ENCODE results near the gene PRSS16. TPM values are rescaled to one million over a fixed set of nuclear protein-coding genes. Genes with fewer than 3 reads are reported as not detected.

Gene PRSS16
- total RNA-seq, 3 donors from 2014 or later = 0.15 to 0.63 (median 0.32) TPM

DNA sequence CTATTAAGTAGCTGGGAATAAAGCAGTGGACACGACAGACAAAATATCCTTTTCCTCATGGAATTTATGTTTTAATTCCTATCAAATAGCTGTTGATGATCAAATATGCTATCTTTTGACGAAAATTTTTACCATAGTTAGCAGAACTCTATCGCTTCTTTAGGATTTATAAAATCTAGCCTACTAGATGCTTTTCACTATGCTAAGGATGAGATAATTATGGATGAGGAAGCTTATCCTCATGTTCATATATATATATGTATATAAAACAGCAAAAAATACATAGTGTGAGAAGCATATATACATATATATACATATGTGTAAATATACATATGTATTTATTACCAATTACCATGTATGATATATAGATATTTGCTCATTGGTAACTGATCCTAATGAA, 12.9 kb upstream of the PRSS16 start:
- Mint-ChIP-seq H3K4me3 (no peak overlapping the region), H3K9me3 (peaks cover 18% of the 10 kb centered on the region), H3K36me3 (ENCODE audit: insufficient read depth) (no peaks in the 10 kb centered on the region), H3K27me3 (ENCODE audit: low read depth) (peaks cover 79% of the 10 kb centered on the region), H3K4me1 (ENCODE audit: low read depth) (peaks cover 9% of the 10 kb centered on the region)
- no peak for ATAC-seq
- no peak for DNase-seq

DNA sequence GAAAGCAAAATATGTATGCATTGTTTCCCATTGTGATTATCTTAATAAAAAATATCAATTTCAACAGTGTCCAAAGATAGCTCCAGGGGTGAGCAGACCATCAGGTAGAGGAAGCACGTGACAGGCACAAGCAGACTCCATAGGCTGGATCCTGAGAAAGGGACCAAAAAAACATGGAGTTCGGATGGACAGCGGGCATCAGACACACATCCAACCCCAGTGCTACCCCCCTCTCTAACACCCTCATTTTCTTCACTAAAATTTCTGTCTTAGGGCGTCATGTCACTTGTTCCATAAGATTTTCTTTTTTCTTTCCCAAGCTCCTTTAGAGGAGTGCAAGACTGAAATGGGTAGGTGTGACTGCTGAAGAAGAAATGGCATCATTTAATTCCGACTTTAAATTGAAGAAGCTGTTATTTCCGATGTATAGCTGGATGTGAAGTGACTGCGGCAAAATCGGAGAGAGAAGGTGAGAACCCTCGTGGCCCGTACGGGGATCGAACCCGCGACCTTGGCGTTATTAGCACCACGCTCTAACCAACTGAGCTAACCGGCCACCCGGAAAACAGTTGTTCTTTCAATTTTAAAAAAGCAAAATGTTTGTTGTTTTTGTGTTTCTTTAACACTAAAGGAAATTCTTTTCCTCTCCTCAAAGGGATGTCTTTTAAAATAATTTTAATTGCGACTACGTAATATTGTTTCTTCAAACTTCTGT, 10.3 kb upstream of the PRSS16 start:
- Mint-ChIP-seq H3K27me3 (ENCODE audit: low read depth) (peaks cover 78% of the 10 kb centered on the region), H3K4me3 (no peak overlapping the region), H3K36me3 (ENCODE audit: insufficient read depth) (no peaks in the 10 kb centered on the region), H3K4me1 (ENCODE audit: low read depth) (peaks cover 9% of the 10 kb centered on the region), H3K9me3 (peaks cover 18% of the 10 kb centered on the region)
- peak; percentile 54 to 62 for ATAC-seq
- DNase-seq = peak; percentile 14

DNA sequence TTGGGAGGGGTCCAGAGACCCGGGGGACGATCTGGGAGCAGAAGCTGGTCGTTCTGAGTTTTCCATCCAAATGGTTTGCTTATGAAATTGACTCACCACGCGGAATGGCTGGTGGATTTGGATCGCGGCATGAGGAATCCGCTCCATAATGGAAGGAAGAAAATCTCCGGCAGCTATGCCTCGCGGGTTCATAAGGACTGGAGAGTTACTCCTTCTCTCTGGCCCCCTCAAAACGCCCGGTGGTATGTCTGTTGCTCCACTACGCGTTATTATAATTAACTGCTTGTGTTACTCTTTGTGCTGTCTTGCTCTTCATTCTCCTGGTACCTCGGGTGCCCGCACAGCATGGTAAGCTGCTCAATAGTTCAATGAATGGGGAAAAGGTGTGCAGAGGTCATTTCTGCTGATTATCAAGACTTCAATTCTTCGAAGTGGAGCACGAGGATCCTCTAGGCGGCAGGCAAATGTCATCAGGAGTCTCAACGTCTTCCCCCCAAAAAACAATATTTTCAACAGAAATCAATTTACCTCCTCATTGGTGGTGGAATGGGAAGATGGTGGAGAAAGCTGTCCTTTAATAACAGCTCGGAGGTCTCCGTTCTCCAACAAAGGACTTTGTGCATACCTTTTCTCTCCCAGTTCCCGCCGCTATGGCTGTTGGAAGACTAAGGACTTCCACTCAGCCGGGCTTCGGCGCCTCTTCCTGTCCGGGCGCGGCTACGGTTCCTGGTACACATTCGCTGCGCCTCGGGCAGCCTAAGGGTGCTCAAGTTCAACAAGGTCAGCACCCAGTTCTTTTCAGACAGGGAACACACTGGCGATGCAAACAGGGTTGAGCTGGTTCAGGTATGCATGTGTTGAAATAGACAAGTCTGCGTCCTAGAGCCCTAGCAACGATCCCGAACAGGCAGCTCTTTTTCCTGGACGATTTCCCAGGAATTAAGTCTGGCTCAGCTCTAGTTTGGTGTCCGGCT, 9.2 kb upstream of the PRSS16 start:
- DNase-seq (no peak), ATAC-seq (no peak)
- Mint-ChIP-seq H3K4me1 (ENCODE audit: low read depth) (peaks cover 9% of the 10 kb centered on the region), H3K36me3 (ENCODE audit: insufficient read depth) (no peaks in the 10 kb centered on the region), H3K9me3 (peaks cover 18% of the 10 kb centered on the region), H3K27me3 (ENCODE audit: low read depth) (peaks cover 85% of the 10 kb centered on the region), H3K4me3 (no peak overlapping the region)

DNA sequence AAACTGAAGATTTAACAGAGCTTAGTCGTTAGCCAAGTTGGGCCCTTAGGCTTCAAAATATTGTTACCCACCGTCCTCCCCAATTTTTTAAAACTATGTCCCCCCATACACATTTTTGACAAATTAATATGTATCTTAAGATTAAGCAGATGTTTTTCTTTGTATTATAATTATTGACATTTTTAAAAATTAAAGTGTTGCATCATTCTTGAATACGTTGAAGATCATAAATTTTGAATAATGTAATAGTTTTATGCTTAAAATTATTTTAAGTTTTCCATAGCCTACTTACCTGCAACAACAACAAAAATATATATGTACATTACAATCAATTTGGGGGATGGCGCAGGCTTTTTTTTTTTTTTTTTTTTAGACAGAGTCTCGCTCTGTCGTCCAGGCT, 8.2 kb upstream of the PRSS16 start:
- peaks cover 9% of the 10 kb centered on the region for H3K4me1 Mint-ChIP-seq (ENCODE audit: low read depth)

DNA sequence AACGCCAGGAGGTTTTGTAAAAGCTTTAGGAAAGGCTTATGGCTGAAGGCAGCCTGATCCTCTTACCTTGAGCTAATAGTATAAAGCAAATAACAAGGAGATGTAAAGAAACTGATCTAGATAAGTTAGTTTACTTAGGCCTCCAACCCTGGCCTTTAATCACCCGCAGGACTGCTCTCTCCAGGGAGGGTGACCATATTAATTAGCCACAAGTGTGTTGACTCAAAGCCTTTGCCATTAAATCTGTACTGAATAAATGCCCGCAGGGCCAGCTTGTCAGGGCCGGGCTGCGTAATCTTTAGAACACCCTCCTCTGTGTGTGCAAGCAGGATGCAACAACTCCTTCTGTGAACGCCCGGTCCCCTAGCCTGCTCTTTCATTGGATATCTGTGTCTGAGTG, 6.1 kb upstream of the PRSS16 start:
- Mint-ChIP-seq H3K36me3 (ENCODE audit: insufficient read depth) (no peaks in the 10 kb centered on the region), H3K27me3 (ENCODE audit: low read depth) (peaks cover 70% of the 10 kb centered on the region), H3K4me3 (no peak overlapping the region), H3K4me1 (ENCODE audit: low read depth) (peaks cover 3% of the 10 kb centered on the region), H3K9me3 (peaks cover 17% of the 10 kb centered on the region)
- no peak for DNase-seq
- ATAC-seq = no peak

More for the DNA sequence above, 8.2 kb upstream of the PRSS16 start:
- no peak overlapping the region for H3K4me3 Mint-ChIP-seq
- no peaks in the 10 kb centered on the region for H3K36me3 Mint-ChIP-seq (ENCODE audit: insufficient read depth)
- ATAC-seq = no peak
- H3K9me3 Mint-ChIP-seq = peaks cover 18% of the 10 kb centered on the region
- no peak for DNase-seq
- H3K27me3 Mint-ChIP-seq (ENCODE audit: low read depth) = peaks cover 82% of the 10 kb centered on the region

DNA sequence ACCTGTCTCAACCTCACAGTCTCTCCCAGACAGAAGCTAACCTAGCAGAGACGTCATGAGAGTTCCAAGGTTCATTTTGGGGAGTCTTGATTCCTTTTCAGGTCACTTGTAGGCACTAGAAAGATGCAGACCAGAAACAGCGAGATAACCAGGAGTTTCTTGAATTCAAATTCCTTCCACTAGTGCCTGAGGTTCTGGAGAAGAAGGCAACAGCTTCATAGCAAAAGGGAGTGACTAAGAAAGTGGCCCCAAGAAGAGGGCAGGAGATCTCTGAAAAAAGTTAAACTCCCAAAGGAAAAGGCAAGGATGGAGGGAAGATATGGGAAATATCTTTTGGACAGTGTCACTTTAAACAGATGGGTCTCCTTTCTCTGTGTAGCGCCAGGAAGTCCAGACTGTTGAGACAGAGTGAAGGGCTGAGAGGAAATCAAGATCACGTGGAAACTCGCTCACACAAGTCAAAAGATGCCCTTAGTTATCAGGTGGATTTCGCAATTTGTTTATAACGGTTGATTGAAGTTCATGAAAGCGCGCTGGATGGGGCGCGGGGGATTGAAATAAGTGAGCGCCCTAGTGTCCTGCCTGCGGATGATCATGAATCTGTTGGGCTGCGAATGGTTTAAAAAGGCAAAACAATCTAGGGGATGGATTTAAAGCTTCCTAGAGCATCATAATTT, 4.8 kb upstream of the PRSS16 start:
- peaks cover 3% of the 10 kb centered on the region for H3K4me1 Mint-ChIP-seq (ENCODE audit: low read depth)

DNA sequence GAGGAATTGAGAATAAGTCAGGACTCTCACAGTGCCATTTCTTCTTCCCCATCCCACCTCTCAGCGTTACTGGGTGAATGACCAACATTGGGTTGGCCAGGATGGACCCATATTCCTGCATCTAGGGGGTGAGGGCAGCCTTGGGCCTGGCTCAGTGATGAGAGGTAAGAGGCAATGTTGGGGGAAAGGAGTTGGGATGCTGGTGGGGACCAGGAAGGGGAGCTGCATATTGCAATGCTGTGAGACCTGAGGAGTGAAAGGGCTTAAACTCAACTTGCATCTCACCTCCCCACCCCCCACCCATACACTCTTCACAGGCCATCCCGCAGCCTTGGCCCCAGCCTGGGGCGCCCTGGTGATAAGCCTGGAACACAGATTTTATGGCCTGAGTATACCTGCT, 1.3 kb downstream of the PRSS16 start:
- peaks cover 45% of the 10 kb centered on the region for H3K27me3 Mint-ChIP-seq (ENCODE audit: low read depth)
- no peaks in the 10 kb centered on the region for H3K9me3 Mint-ChIP-seq
- peaks cover 12% of the 10 kb centered on the region for H3K4me1 Mint-ChIP-seq (ENCODE audit: low read depth)
- H3K4me3 Mint-ChIP-seq = no peak overlapping the region
- H3K36me3 Mint-ChIP-seq (ENCODE audit: insufficient read depth) = no peaks in the 10 kb centered on the region
- no peak for DNase-seq
- no peak for ATAC-seq

More for the DNA sequence above, 4.8 kb upstream of the PRSS16 start:
- no peak overlapping the region for H3K4me3 Mint-ChIP-seq
- no peaks in the 10 kb centered on the region for H3K36me3 Mint-ChIP-seq (ENCODE audit: insufficient read depth)
- DNase-seq = no peak
- ATAC-seq = no peak
- H3K9me3 Mint-ChIP-seq = peaks cover 6% of the 10 kb centered on the region
- H3K27me3 Mint-ChIP-seq (ENCODE audit: low read depth) = peaks cover 57% of the 10 kb centered on the region

DNA sequence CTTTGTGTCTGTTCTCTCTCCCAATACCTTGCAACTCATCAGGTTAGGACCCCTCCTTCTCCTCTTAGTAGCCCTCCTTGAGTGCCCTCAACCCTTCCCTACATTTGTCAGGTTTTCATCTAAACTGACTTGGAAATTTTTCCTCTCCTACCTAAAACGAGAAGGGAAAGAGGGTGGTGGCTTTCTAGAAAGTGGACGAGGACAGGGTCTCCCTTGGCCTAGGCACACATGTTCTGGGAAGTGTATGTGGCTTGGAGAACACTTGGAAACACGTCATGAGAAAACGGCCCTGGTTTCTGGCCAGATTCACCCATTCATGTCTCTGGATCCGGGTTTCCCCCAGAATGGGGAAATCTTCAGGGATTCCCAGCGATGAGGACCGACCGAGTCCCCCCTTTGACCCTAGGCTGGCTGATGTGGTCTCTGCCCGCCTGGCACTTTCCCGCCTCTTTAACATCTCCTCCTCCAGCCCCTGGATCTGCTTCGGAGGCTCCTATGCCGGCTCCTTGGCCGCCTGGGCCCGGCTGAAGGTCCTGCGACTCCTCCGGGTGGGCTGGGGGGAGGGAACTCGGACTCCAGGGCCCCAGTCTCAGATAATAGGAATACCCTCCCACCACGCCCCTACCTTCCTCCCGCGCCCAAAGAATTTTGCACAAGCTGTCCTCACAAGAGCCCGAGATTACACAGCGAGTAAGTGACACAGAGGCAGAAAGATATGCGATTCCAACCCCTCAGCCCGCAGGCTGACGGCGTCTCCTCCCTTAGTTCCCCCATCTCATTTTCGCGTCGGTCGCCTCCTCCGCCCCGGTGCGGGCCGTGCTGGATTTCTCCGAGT, 3.0 kb downstream of the PRSS16 start:
- Mint-ChIP-seq H3K27me3 (ENCODE audit: low read depth) (peaks cover 51% of the 10 kb centered on the region), H3K4me1 (ENCODE audit: low read depth) (peaks cover 12% of the 10 kb centered on the region), H3K9me3 (no peaks in the 10 kb centered on the region), H3K4me3 (peak overlapping the region; percentile 82), H3K36me3 (ENCODE audit: insufficient read depth) (no peaks in the 10 kb centered on the region)
- DNase-seq = no peak
- ATAC-seq = peak in 1 of 2 donors; percentile 6

DNA sequence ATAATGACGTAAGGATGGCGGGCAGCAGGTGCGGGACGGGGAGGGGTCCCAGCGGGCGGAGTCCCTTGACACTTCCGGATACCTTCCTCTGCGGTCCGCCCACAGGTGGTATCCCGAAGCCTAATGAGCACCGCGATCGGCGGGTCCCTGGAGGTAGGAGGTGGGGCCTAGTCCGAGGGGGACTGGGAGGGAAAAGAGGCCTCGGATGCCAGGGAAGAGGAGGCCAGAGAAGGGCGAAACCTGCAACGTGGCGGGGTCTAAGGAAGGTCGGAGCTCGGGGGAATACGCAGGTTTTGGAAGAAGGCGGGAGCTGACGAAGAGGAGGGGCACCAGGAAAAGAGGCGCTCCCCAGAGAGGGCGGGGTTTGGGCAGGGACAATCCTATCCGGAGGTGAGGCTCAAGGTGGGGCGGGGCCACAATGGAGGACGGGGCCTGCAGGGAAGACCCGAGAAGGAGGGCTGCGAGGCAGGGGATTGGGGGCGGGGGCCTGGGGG, 3.7 kb downstream of the PRSS16 start:
- DNase-seq (peak; percentile 58), ATAC-seq (peak; percentile 83 to 91)
- Mint-ChIP-seq H3K4me1 (ENCODE audit: low read depth) (peaks cover 12% of the 10 kb centered on the region), H3K9me3 (no peaks in the 10 kb centered on the region), H3K4me3 (peak overlapping the region; percentile 82), H3K36me3 (ENCODE audit: insufficient read depth) (no peaks in the 10 kb centered on the region), H3K27me3 (ENCODE audit: low read depth) (peaks cover 58% of the 10 kb centered on the region)

DNA sequence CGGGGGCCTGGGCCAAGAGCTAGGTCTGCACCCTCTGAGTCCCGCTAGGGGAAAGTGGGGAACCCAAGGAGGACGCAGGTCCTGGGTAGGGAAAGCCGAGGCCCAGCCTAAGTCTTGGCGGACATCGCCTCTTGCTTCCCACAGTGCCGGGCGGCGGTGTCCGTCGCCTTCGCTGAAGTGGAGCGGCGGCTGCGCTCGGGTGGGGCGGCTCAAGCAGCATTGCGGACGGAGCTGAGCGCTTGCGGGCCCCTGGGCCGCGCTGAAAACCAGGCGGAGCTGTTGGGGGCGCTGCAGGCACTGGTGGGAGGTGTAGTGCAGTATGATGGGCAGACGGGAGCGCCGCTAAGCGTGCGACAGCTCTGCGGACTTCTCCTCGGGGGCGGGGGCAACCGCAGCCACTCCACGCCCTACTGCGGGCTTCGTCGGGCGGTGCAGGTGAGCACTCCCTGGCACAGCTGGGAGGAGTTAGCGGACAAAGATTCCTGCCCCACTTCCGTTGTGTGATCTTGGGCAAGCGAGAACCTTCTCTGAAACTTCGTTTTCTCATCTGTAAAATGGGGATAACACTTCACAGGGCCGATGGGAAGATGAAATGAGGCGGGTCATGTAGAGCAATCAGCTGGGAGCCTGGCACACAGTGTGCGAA, 4.2 kb downstream of the PRSS16 start:
- H3K4me1 Mint-ChIP-seq (ENCODE audit: low read depth) = peaks cover 12% of the 10 kb centered on the region
- no peaks in the 10 kb centered on the region for H3K9me3 Mint-ChIP-seq
- H3K36me3 Mint-ChIP-seq (ENCODE audit: insufficient read depth) = no peaks in the 10 kb centered on the region
- DNase-seq (peak; percentile 48), ATAC-seq (peak; percentile 90)
- peaks cover 60% of the 10 kb centered on the region for H3K27me3 Mint-ChIP-seq (ENCODE audit: low read depth)
- H3K4me3 Mint-ChIP-seq = peak overlapping the region; percentile 67

DNA sequence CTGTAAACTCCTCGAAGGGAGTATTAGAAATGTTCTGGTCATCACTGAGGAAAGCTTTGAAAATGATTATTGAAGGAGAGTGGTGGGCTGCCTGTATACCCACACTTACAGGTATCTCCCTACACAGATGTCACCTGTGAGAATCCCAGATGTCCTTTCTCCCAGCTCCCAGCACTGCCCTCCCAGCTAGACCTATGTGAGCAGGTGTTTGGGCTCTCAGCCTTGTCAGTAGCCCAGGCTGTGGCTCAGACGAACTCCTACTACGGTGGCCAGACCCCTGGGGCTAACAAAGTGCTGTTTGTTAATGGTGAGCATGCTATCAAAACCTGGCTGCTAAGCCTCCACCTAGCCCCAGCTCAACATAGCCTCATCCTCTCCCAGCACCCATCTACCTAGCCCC, 7.1 kb downstream of the PRSS16 start:
- peaks cover 12% of the 10 kb centered on the region for H3K4me1 Mint-ChIP-seq (ENCODE audit: low read depth)
- peaks cover 76% of the 10 kb centered on the region for H3K27me3 Mint-ChIP-seq (ENCODE audit: low read depth)
- no peak overlapping the region for H3K4me3 Mint-ChIP-seq
- H3K36me3 Mint-ChIP-seq (ENCODE audit: insufficient read depth) = no peaks in the 10 kb centered on the region
- no peak for ATAC-seq
- no peaks in the 10 kb centered on the region for H3K9me3 Mint-ChIP-seq
- no peak for DNase-seq

DNA sequence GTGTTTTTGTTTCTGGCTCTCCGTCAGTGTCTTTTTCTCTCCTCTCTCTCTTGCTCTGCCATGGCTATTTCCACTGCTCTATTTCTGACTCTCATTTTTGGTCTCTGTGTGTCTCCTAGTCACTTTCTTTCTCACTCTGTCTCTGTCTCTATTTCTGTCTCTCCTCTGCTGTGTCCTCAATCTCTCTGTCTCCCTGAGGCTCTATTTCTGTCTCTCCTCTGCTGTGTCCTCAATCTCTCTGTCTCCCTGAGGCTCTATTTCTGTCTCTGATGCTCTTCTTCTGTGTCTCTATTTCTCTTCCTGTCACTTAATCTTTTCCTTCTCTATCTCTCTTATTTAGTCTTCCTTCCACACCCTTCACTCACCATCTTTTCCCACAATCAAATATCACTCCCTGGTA, 8.4 kb downstream of the PRSS16 start:
- no peak overlapping the region for H3K4me3 Mint-ChIP-seq
- H3K4me1 Mint-ChIP-seq (ENCODE audit: low read depth) = peaks cover 8% of the 10 kb centered on the region
- no peaks in the 10 kb centered on the region for H3K36me3 Mint-ChIP-seq (ENCODE audit: insufficient read depth)
- no peak for ATAC-seq
- H3K9me3 Mint-ChIP-seq = no peaks in the 10 kb centered on the region
- peaks cover 79% of the 10 kb centered on the region for H3K27me3 Mint-ChIP-seq (ENCODE audit: low read depth)
- no peak for DNase-seq

DNA sequence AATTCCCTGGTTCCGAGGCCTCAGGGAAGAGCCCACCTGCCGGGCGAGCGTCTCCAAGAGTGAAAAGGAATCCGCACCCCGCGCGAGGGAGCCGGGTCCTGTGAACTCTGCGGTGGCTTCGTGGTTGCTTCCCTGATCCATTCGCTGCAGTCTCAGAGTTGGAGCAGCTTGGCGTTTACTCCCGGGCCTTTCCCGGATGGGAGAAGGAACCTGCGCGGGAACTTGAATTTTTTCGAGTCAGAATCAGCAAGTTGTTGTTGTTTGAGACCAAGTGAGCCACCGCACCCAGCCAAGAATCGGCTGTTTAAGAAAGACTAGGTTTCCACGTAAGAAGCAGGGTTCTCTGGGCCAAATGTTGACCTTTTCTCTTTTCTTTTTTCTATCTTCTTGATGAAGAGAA, 12.9 kb downstream of the PRSS16 start:
- Mint-ChIP-seq H3K4me1 (ENCODE audit: low read depth) (no peaks in the 10 kb centered on the region), H3K4me3 (no peak overlapping the region), H3K9me3 (no peaks in the 10 kb centered on the region), H3K27me3 (ENCODE audit: low read depth) (peaks cover 80% of the 10 kb centered on the region), H3K36me3 (ENCODE audit: insufficient read depth) (no peaks in the 10 kb centered on the region)
- ATAC-seq (no peak), DNase-seq (no peak)
